Bronchial epithelial cell (primary cell): ENCODE data around the gene FBXO27. TPM values are rescaled to one million over a fixed set of nuclear protein-coding genes. Genes with fewer than 3 reads are reported as not detected.

Source experiments
- DNase-seq: peaks from one replicate; pipeline ENCODE4 v3.0.0-alpha.2; 2010; ENCODE audit warnings: low read depth
- FAIRE-seq: peaks from 2 replicates; lab custom pipeline; 2011; peaks lifted over from hg19 to GRCh38; lab: Jason Lieb, UNC
- H3K27me3 ChIP-seq: 2 replicates; pipeline ENCODE4 v1.5.1; 2011; ENCODE audit warnings: low read length; ENCODE audit not compliant: control insufficient read depth, insufficient read depth
- H3K36me3 ChIP-seq: 2 replicates; pipeline ENCODE4 v1.5.1; 2011; ENCODE audit warnings: low read length; ENCODE audit not compliant: control insufficient read depth, insufficient read depth
- H3K4me3 ChIP-seq: 2 replicates; pipeline ENCODE4 v1.5.1; 2011; ENCODE audit warnings: mild to moderate bottlenecking, low read depth, low read length, control low read depth
- CTCF ChIP-seq: IDR thresholded peaks from 2 replicates; pipeline ENCODE4 v1.5.1; 2011; ENCODE audit warnings: mild to moderate bottlenecking, moderate library complexity, low read length, control low read depth, inconsistent platforms; ENCODE audit not compliant: insufficient read depth, severe bottlenecking
- total RNA-seq: library from RNA; depleted of rRNA; stranded (reverse); fragments of >200 nt; gene quantifications from 2 replicates; pipeline ENCODE4 v1.2.1, GENCODE V29; 2014

FBXO27 gene
- total RNA-seq, 1 donor from 2014 or later = 5.3 TPM

- Histone ChIP-seq H3K27me3 (no peaks in the 10 kb centered on the region), H3K36me3 (no peaks in the 10 kb centered on the region), H3K4me3 (no peak overlapping the region)
- TF ChIP-seq CTCF = no peak
- no peak for FAIRE-seq
- DNase-seq = no peak
These were observed 27.8 kb upstream of the FBXO27 start for GRCh38 chr19:39060171-39060570.

- Histone ChIP-seq H3K36me3 (no peaks in the 10 kb centered on the region), H3K4me3 (no peak overlapping the region), H3K27me3 (no peaks in the 10 kb centered on the region)
- DNase-seq (no peak), FAIRE-seq (no peak)
- TF ChIP-seq CTCF = no peak
These were observed 27.0 kb upstream of the FBXO27 start for GRCh38 chr19:39059302-39059701.

GRCh38 chr19:39057615-39058014 lies 25.3 kb upstream of the FBXO27 start:
- no peak overlapping the region for H3K4me3 ChIP-seq
- no peaks in the 10 kb centered on the region for H3K36me3 ChIP-seq
- no peaks in the 10 kb centered on the region for H3K27me3 ChIP-seq
- no peak for TF ChIP-seq CTCF
- DNase-seq (no peak), FAIRE-seq (no peak)

- Histone ChIP-seq H3K27me3 (no peaks in the 10 kb centered on the region), H3K36me3 (no peaks in the 10 kb centered on the region), H3K4me3 (no peak overlapping the region)
- TF ChIP-seq CTCF = no peak
- FAIRE-seq (no peak), DNase-seq (no peak)
These were observed 21.7 kb upstream of the FBXO27 start for GRCh38 chr19:39054091-39054470.

- FAIRE-seq = no peak
These were observed 21.1 kb upstream of the FBXO27 start for GRCh38 chr19:39053276-39054090.

More at GRCh38 chr19:39053276-39054090, 21.1 kb upstream of the FBXO27 start:
- Histone ChIP-seq H3K27me3 (no peaks in the 10 kb centered on the region), H3K4me3 (no peak overlapping the region), H3K36me3 (no peaks in the 10 kb centered on the region)
- TF ChIP-seq CTCF = no peak
- DNase-seq = no peak
